ENCODE data around the gene COL20A1.
"Not testable (repeated sequence)": the region's sequence is repeated elsewhere in the genome, so short reads cannot be mapped to it uniquely, and the experiment has no call there.

The COL20A1 gene

DNA sequence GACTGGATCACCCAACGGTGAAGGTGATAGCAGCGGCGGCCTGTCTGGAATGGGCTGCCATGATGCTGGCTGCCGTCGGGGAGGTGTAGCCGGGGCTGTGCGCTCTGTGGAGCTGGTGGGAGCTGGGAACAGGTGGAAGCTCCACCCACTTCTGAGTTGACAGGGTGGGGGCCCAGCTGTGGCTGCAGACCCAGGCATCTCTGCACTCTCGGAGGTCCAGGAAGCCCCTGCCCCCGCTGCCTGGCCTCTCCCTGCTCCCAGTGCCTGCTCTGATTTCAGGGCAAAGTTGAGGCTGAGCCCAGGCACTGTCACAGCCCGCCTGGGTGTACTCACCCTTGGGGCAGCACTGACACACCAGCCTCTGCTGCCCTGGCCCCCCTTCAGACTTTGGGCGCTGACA is 86.3 kb downstream of the COL20A1 start:
- Histone ChIP-seq H3K27ac (ENCODE audit: low read length) (no peak overlapping the region), H3K27me3 (ENCODE audit: control insufficient read depth, insufficient read depth, low read length) (peaks cover 10% of the 10 kb centered on the region), H3K4me1 (ENCODE audit: control insufficient read depth, low read depth, low read length) (peaks cover 8% of the 10 kb centered on the region), H3K9me3 (ENCODE audit: control insufficient read depth, low read depth, low read length) (no peaks in the 10 kb centered on the region), H3K9ac (ENCODE audit: low read length) (no peak overlapping the region), H3K4me3 (ENCODE audit: low read length) (no peak overlapping the region), H3K36me3 (ENCODE audit: control insufficient read depth, low read depth, low read length) (no peaks in the 10 kb centered on the region)

DNA sequence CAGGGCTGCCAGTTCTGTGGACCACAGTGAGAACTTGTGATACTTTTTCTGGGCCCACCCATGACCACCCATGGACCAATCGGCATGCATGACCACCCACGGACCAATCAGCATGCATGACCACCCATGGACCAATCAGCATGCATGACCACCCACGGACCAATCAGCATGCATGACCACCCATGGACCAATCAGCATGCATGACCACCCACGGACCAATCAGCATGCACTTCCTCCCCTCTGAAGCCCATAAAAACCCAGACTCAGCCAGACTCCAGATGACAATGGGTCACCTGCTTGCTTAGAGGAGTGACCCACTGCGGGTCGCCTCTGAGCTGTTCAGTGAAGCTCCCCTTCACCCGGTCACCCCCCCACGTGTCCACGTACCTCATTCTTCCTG is 86.9 kb downstream of the COL20A1 start:
- H3K9me3 ChIP-seq (ENCODE audit: control insufficient read depth, low read depth, low read length); H3K36me3 ChIP-seq (ENCODE audit: control insufficient read depth, low read depth, low read length); H3K4me1 ChIP-seq (ENCODE audit: control insufficient read depth, low read depth, low read length); H3K4me3 ChIP-seq (ENCODE audit: low read length); H3K9ac ChIP-seq (ENCODE audit: low read length); H3K27ac ChIP-seq (ENCODE audit: low read length): not testable (repeated sequence)
- peaks cover 10% of the 10 kb centered on the region for H3K27me3 ChIP-seq (ENCODE audit: control insufficient read depth, insufficient read depth, low read length)

DNA sequence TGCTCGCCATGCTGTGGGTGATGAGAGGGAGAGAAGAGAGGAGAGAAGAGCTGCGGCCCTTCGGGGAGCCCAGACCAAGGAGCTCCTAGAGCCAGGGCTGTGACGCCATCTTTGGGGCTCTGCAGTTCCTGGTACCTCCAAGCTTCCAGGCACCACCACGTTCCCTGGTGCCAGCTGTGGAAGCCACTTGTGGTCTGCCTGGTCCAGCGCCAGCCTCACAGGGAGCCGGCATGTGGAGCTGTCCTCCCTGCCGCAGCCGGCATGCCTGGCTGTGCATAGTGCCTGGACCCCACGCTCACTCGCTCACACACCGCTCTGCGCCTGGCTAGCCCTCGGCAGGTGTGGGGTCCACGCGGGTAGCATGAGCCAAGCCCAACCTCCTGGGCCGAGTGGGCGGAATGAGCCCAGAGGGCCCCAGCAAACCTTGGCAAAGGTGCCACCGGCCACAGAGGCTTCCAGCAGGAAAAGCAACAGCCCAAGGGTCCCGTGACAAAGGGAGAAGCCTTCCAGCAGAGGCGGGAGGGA is 87.4 kb downstream of the COL20A1 start:
- H3K36me3 ChIP-seq (ENCODE audit: control insufficient read depth, low read depth, low read length): no peaks in the 10 kb centered on the region
- H3K27me3 ChIP-seq (ENCODE audit: control insufficient read depth, insufficient read depth, low read length): peaks cover 10% of the 10 kb centered on the region
- peaks cover 8% of the 10 kb centered on the region for H3K4me1 ChIP-seq (ENCODE audit: control insufficient read depth, low read depth, low read length)
- H3K4me3 ChIP-seq (ENCODE audit: low read length): no peak overlapping the region
- H3K9me3 ChIP-seq (ENCODE audit: control insufficient read depth, low read depth, low read length): no peaks in the 10 kb centered on the region
- H3K9ac ChIP-seq (ENCODE audit: low read length): no peak overlapping the region
- no peak overlapping the region for H3K27ac ChIP-seq (ENCODE audit: low read length)

DNA sequence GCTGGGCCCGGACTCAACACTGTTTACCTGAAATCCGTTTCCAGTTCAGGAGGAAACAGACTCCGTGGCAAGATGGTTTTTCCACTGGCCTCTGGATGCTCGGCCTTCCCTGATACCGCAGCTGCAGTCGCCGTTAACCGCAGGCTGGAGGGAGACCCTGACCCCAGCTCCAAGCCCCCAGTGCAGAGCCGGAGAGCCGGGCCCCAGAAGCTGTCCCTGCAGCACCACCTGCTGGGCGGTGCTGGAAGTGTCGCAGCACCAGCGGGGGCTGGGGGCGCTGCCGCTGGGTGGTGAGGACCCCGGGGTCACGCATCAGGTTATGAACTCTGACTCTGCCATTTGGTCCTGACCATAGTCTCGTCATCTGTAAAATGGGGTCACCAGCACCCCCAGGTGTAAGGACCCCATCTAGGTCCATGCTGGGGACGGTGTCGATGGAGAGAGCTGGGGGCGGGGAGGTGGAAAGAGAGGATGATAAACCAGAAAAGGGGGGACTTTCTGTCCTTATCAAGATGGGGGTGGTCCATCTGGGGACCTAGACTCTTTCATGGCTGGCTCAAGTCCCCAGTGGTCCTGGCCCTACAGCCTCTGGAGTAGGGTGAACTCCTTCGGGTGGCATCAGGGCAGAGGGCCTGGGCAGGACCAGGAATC is 88.9 kb downstream of the COL20A1 start:
- H3K27me3 ChIP-seq (ENCODE audit: control insufficient read depth, insufficient read depth, low read length): peaks cover 10% of the 10 kb centered on the region
- H3K4me3 ChIP-seq (ENCODE audit: low read length): no peak overlapping the region
- H3K4me1 ChIP-seq (ENCODE audit: control insufficient read depth, low read depth, low read length): peaks cover 8% of the 10 kb centered on the region
- peaks cover 6% of the 10 kb centered on the region for H3K9me3 ChIP-seq (ENCODE audit: control insufficient read depth, low read depth, low read length)
- no peak overlapping the region for H3K27ac ChIP-seq (ENCODE audit: low read length)
- H3K36me3 ChIP-seq (ENCODE audit: control insufficient read depth, low read depth, low read length): no peaks in the 10 kb centered on the region
- no peak overlapping the region for H3K9ac ChIP-seq (ENCODE audit: low read length)

DNA sequence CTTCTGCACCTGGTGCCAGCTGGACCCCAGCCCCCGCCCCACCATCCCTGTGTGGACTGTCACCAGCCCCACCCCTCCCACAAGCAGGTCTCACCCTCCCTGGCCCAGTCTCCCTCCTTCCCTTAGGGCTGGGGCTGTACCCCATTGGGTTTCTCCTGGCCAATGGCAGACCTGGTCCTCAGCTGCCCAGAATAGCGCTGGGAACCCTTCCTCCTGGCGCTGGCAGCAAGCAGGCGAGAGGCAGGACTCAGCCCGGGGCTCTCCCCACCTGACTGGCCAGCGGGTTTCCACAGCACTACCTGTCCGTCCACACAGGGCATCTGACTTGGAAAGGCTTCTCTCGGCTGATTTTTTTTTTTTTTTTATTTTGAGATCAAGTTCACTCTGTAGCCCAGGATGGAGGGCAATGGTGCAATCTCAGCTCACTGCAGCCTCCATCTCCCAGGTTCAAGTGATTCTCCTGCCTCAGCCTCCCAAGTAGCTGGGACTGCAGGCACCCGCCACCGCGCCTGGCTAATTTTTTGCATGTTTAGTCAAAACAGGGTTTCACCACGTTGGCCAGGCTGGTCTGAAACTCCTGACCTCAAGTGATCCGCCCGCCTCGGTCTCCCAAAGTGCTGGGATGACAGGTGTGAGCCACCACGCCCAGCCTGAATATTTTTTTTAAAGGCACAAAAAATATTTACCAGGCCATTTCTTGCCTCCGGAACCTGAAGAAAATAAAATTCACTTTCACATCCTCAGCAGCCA is 89.7 kb downstream of the COL20A1 start:
- Histone ChIP-seq H3K27me3 (ENCODE audit: control insufficient read depth, insufficient read depth, low read length) (peaks cover 10% of the 10 kb centered on the region), H3K36me3 (ENCODE audit: control insufficient read depth, low read depth, low read length) (no peaks in the 10 kb centered on the region), H3K9ac (ENCODE audit: low read length) (no peak overlapping the region), H3K4me1 (ENCODE audit: control insufficient read depth, low read depth, low read length) (peaks cover 8% of the 10 kb centered on the region), H3K27ac (ENCODE audit: low read length) (no peak overlapping the region), H3K4me3 (ENCODE audit: low read length) (no peak overlapping the region), H3K9me3 (ENCODE audit: control insufficient read depth, low read depth, low read length) (peaks cover 6% of the 10 kb centered on the region)

DNA sequence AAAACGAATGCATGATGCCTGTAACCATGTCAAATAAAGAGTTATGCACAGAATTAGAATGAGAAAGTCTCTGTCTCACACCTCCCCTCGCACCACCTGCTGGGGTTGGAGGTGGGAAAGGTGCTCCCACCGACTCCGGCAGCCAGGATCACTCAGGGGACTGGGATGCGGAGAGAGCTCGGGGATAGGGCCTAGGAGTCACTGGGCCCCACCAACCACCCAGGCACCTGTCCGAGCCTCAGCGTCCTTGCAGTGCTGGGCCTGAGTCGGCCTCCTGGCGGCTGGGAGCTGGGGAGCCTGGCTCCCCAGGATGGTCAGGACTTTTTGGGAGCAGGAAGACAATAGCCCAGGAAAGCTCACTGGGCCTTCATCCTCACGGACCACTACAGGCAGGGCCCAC is 90.6 kb downstream of the COL20A1 start:
- H3K9me3 ChIP-seq (ENCODE audit: control insufficient read depth, low read depth, low read length): peaks cover 6% of the 10 kb centered on the region
- H3K4me1 ChIP-seq (ENCODE audit: control insufficient read depth, low read depth, low read length): no peaks in the 10 kb centered on the region
- no peaks in the 10 kb centered on the region for H3K36me3 ChIP-seq (ENCODE audit: control insufficient read depth, low read depth, low read length)
- peaks cover 2% of the 10 kb centered on the region for H3K27me3 ChIP-seq (ENCODE audit: control insufficient read depth, insufficient read depth, low read length)
- H3K9ac ChIP-seq (ENCODE audit: low read length): no peak overlapping the region
- no peak overlapping the region for H3K4me3 ChIP-seq (ENCODE audit: low read length)
- H3K27ac ChIP-seq (ENCODE audit: low read length): no peak overlapping the region

DNA sequence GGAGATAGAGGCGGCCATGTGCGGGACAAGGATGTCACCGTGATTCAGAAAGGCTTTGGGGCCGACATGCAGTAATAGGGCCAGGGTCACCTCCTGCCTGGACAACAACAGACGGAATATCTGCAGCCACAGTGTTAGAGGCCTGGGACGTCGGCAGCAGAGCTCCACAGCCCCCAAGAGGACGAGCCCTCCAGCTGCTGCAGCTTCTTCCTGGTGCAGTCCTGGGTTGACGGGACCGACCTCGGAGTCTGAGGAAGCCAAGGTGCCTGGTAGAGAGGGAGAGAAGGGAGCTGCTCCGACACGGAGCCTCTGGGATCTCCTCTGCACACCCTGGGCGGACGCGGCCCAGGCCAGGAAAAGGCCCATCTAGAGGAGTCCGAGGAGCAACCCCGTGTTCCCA is 91.3 kb downstream of the COL20A1 start:
- Histone ChIP-seq H3K4me3 (ENCODE audit: low read length) (no peak overlapping the region), H3K36me3 (ENCODE audit: control insufficient read depth, low read depth, low read length) (no peaks in the 10 kb centered on the region), H3K27me3 (ENCODE audit: control insufficient read depth, insufficient read depth, low read length) (no peaks in the 10 kb centered on the region), H3K27ac (ENCODE audit: low read length) (no peak overlapping the region), H3K9ac (ENCODE audit: low read length) (no peak overlapping the region), H3K9me3 (ENCODE audit: control insufficient read depth, low read depth, low read length) (peaks cover 6% of the 10 kb centered on the region), H3K4me1 (ENCODE audit: control insufficient read depth, low read depth, low read length) (no peaks in the 10 kb centered on the region)
